Rectal smooth muscle tissue (tissue), 1 donor: ENCODE results near the gene DACH1.

ENCODE experiments used
- H3K27ac ChIP-seq: one replicate; pipeline ENCODE4 v1.7.0; 2013; ENCODE audit warnings: low read depth, low read length, inconsistent platforms
- H3K27me3 ChIP-seq: one replicate; pipeline ENCODE4 v1.7.0; 2013; ENCODE audit warnings: low read length; ENCODE audit not compliant: control insufficient read depth, insufficient read depth
- H3K36me3 ChIP-seq: one replicate; pipeline ENCODE4 v1.7.0; 2013; ENCODE audit warnings: low read length; ENCODE audit not compliant: control insufficient read depth, insufficient read depth
- H3K4me1 ChIP-seq: one replicate; pipeline ENCODE4 v1.7.0; 2013; ENCODE audit warnings: low read length; ENCODE audit not compliant: control insufficient read depth, insufficient read depth
- H3K4me3 ChIP-seq: one replicate; pipeline ENCODE4 v1.7.0; 2013; ENCODE audit warnings: low read length
- H3K9ac ChIP-seq: one replicate; pipeline ENCODE4 v1.7.0; 2013; ENCODE audit warnings: low read length

DACH1 gene

DNA sequence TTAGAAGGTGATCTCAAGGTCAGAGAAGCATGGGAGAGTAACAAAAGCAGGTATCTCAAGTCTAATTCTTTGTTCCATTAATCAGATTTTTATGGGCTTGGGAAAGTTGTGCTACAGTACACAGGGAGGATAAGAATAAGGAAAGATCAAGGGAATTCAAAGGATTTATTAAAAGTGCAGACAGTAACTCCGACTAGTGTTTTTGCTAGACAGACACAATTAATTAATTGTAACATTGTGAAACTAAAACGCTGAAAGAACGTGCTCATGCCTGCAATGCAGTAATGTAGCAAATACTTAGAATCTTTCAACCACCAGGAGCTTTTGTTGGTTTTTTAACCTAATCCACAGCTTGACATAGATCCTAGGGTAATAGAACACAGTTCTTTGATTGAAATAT is 221.5 kb downstream of the DACH1 start:
- H3K36me3 ChIP-seq = no peaks in the 10 kb centered on the region
- H3K27me3 ChIP-seq = no peaks in the 10 kb centered on the region
- H3K27ac ChIP-seq = no peak overlapping the region
- no peaks in the 10 kb centered on the region for H3K4me1 ChIP-seq
- H3K9ac ChIP-seq = no peak overlapping the region
- H3K4me3 ChIP-seq = no peak overlapping the region

DNA sequence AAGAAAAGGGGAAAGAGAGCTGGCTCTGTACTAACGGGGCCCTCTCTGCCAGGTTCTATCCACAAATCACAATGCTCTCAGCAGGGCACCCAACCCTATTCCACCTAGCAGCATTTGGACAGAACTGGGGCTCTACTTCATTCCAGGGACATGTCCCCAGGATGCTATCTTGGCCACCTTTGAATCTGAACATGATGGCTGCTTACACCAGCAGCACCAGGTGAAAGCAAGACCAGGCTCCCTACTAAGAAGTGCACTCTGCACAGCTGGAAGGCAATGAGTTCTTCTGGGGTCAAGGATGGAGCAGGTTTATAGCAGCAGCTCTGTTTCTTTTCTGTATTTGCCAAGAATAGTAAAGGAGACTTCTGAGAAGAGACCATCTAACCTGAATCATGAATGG is 222.4 kb downstream of the DACH1 start:
- no peaks in the 10 kb centered on the region for H3K27me3 ChIP-seq
- no peaks in the 10 kb centered on the region for H3K4me1 ChIP-seq
- H3K9ac ChIP-seq = no peak overlapping the region
- H3K4me3 ChIP-seq = no peak overlapping the region
- no peak overlapping the region for H3K27ac ChIP-seq
- H3K36me3 ChIP-seq = no peaks in the 10 kb centered on the region

DNA sequence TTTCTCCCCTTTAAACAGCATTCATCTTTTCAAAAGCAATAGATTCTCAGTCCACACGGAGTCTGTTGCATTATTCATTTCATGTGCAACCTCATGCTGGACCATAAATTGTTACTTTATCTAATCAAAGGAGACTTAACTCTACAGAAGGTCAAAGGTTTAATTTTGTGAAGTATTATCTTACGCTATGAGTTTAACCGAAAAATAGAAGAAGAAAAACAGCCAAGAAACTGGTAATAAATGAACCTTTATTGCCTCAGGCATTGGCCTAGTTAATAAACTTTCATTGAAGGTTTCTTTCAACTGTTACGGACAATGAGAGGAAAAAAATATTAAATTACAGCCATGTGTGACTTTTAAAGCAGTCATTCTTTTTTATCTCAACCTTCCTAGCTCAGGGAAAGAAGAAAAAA is 223.6 kb downstream of the DACH1 start:
- Histone ChIP-seq H3K27me3 (no peaks in the 10 kb centered on the region), H3K27ac (no peak overlapping the region), H3K36me3 (no peaks in the 10 kb centered on the region), H3K4me3 (no peak overlapping the region), H3K9ac (no peak overlapping the region), H3K4me1 (no peaks in the 10 kb centered on the region)

DNA sequence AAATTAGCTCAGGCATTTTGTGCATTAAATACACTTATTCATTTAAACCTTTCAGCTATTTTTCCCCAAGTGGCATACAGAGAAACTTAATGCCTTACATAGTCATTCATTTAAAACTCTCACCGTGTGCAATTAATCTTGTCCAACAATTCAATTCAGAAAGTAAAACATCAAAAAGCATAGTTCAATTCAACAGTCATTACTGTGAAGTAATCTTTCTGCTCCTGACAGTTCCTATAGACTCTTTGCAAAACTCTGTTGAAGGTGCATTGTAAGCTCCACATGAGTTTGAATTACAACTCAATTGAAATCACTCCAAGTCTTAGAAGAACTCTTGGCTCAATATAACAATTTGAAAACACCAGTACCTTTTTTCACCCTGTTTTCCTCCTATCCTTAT is 228.3 kb downstream of the DACH1 start:
- Histone ChIP-seq H3K27ac (no peak overlapping the region), H3K4me1 (no peaks in the 10 kb centered on the region), H3K9ac (no peak overlapping the region), H3K4me3 (no peak overlapping the region), H3K27me3 (no peaks in the 10 kb centered on the region), H3K36me3 (no peaks in the 10 kb centered on the region)

DNA sequence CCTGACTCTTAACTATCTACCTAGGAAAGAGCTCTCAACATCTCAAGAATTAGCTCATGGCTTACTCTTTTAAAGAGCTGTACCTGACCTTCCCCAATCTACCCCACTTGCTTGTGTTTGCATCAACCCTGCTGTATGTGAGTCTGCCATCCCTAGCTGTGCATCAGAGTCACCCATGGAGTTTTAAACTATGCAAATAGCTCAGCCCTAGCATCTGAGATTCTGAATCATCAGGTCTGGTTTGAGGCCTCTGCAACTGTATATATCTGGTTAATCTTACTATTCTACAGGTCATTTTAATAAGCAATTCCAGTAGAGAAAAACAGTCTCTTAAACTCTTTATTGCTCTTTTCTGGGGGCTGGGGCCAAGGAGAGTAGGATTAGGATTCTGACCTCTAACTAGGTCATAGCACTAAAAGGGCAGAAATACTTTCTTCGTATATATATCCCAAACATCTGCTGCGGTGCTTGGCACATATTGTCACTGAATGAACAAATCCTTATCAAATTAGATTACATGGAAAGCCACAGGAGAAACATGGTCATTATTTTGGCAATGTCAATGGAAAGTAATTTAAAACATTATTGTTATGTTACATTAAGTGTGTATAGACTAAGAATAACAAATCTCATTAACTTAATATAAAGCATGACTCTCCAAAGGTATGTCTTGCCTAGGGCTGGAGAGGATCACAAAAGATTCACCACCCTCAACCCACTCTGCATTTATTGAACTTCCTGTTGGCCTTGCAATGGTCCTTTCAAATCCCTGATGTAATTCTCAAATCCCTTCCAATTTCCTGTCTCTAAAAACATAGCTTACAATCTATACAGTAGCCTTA is 232.2 kb downstream of the DACH1 start:
- no peak overlapping the region for H3K27ac ChIP-seq

DNA sequence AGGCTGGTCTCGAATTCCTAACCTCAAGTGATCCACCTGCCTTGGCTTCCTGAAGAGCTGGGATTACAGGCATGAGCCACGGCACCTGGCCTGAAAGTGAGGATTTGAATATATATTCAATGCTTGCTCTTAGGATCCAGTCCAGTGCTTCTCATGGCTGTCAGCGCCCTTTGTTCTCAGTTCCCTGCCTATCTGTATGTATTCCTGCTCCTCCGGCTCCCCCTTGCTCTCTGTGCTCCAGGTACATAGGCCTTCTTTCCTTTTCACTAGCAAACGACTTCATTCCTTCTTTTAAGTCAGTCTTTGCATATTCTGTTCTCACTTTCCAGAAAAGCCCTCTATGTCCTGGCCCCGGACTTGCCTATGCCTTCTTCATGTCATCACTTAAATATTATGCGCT is 232.8 kb downstream of the DACH1 start:
- Histone ChIP-seq H3K9ac (no peak overlapping the region), H3K4me3 (no peak overlapping the region), H3K4me1 (no peaks in the 10 kb centered on the region), H3K27ac (no peak overlapping the region), H3K27me3 (no peaks in the 10 kb centered on the region), H3K36me3 (no peaks in the 10 kb centered on the region)

More for the DNA sequence above, 232.2 kb downstream of the DACH1 start:
- Histone ChIP-seq H3K4me1 (no peaks in the 10 kb centered on the region), H3K36me3 (no peaks in the 10 kb centered on the region), H3K9ac (no peak overlapping the region), H3K4me3 (no peak overlapping the region), H3K27me3 (no peaks in the 10 kb centered on the region)

DNA sequence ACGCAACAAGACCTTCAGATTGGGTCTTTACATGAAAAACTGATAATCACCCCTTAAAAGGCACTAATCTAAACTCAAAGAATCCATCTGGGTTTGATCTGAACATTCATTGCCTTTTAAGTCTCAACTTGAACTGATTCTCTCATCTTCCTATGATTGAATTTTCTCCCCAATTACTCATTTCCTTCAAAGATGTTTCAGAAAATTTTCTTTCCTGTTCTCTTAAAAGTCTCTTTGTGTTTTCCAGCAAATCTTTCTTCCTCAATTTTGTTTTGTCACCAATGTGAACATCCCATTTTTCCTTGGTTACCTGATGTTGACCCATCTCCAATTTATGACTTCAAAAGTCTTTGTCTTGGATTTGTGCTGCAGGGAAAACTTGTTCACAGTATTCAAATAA is 234.3 kb downstream of the DACH1 start:
- Histone ChIP-seq H3K9ac (no peak overlapping the region), H3K27me3 (no peaks in the 10 kb centered on the region), H3K27ac (no peak overlapping the region), H3K36me3 (no peaks in the 10 kb centered on the region), H3K4me3 (no peak overlapping the region), H3K4me1 (no peaks in the 10 kb centered on the region)

DNA sequence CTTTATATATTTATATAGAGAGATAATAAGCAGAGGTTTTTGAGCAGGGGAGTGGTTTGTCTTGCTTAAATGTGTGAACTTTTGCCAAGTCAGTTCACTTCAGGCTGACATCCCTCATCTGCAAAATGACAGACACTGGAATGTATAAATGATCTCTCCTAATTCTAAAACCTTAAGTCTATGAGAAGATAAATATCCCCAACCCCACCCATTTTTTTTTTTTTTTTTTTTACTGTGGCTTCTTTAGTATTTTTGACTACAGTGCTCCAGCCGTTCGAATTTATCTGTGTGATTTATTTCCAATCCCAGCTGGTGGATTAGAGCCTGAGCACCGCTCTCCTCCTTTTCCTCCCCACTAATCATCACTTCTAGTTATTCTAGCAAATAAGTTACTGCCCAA is 234.8 kb downstream of the DACH1 start:
- no peak overlapping the region for H3K4me3 ChIP-seq
- no peak overlapping the region for H3K27ac ChIP-seq
- H3K9ac ChIP-seq = no peak overlapping the region
- no peaks in the 10 kb centered on the region for H3K27me3 ChIP-seq
- no peaks in the 10 kb centered on the region for H3K36me3 ChIP-seq
- no peaks in the 10 kb centered on the region for H3K4me1 ChIP-seq

DNA sequence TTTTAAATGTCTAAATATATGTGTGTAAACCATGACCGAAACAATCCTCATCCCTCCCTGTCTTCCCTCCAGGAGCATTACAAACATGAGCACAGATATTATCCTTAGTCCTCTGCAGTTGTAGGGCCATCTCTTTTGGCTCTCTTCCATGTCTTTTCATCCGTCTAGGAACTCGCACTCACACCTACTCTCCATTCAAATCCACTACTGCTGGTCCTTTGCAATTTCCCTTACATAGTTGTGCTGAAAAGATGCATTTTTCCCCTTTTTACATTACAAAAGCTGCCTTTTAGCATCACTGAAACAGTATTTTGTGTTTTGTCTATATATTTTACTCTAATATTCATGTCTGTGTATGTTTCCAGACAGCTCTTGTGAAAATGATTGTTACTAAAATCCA is 237.8 kb downstream of the DACH1 start:
- H3K4me3 ChIP-seq = no peak overlapping the region
- H3K4me1 ChIP-seq = no peaks in the 10 kb centered on the region
- H3K36me3 ChIP-seq = no peaks in the 10 kb centered on the region
- H3K27ac ChIP-seq = no peak overlapping the region
- no peaks in the 10 kb centered on the region for H3K27me3 ChIP-seq
- no peak overlapping the region for H3K9ac ChIP-seq

DNA sequence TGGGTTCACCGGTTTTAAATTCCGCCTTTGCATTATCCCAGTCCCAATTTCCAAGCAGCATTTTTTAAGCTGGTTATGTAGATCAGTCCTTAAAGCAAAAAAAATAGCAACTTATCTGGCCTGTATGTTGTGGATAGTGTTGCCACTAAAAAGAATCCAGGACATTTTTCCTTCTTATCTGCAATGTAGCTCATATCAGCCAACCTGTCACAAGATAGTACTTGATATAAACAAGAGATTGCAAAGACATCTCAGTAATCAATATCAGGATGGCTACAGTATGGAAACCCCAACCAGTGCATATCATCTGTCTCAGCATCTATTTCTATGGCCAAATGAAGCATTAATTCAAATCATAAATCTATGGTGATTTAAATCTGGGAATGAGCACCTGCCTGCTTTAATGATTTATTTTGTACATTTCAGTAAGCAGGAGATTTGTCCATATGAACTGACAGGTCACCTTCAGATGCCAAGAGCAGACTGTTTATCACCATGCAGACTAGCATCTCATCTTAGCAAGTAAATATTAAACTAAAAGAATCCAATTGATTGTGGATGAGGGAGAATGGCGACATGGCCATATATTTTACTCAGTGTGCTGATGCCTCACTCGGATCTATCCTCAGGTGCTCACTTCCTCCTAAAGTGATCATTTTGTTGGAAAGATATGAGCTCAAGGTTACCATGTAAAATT is 240.4 kb downstream of the DACH1 start:
- H3K27ac ChIP-seq = no peak overlapping the region

DNA sequence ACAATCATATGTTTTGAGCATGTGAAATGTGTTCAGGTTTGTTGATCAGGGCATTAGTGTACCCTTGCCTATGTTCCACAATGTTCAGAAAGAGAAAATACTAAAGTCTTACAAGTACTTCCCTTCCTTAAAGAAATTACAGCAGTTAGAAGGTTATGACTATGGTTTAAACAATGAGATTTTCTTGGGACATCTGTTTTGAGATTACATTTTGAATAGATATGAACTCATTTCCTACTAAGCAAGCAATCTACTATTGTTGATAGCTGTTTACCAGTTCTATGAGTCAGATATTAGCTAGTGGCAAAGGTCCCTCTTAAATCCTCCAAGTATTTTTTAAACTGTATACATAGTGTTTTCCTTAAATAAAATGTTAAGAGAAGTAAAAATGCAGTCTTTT is 241.3 kb downstream of the DACH1 start:
- no peak overlapping the region for H3K4me3 ChIP-seq
- no peaks in the 10 kb centered on the region for H3K27me3 ChIP-seq
- no peak overlapping the region for H3K27ac ChIP-seq
- no peak overlapping the region for H3K9ac ChIP-seq
- H3K36me3 ChIP-seq = no peaks in the 10 kb centered on the region
- no peaks in the 10 kb centered on the region for H3K4me1 ChIP-seq

More for the DNA sequence above, 240.4 kb downstream of the DACH1 start:
- Histone ChIP-seq H3K27me3 (no peaks in the 10 kb centered on the region), H3K36me3 (no peaks in the 10 kb centered on the region), H3K9ac (no peak overlapping the region), H3K4me3 (no peak overlapping the region), H3K4me1 (no peaks in the 10 kb centered on the region)

DNA sequence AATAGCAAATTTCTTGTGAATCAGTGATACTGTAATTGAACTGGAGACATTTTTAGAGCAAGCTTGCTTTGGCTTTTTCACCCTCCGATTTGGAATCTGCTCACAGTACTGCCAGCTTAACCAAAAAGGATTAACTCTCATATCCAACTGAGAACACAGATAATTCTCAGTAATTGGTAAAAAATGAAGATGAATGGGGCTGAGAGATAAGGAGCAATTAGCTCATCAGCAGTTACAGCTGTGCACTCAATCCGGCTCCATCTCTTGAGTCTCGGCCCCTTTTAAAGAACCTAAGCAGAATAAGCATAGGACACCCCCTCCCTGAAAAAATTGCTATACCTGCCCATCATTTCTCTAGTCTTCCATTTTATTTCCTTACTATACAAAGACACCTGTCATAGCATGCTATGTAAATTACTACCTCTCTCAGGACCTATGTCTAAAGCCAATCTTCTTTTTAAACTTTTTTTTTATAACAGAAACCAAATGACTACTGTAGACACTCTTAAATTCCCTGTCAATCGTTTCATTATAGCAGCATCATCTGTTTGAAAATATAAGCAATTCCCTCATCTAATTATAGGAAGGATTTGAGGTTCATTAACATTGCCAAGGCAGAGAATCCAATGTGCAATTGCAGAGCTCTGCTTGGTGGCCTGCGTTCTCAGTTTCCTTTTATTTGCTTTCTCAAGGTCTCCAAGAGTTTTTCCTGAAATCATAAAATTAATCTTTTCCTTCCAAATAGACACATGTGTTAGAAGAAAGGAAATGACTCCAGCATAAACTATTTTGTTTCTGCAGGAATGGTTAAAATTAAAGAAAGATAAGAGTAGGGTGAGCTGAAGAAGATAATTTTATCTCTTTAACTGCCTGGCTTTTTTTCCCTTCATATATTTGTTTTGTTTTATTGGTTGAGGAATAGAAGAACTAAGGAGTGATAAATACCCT is 242.1 kb downstream of the DACH1 start:
- H3K9ac ChIP-seq = no peak overlapping the region
- no peaks in the 10 kb centered on the region for H3K27me3 ChIP-seq
- no peaks in the 10 kb centered on the region for H3K4me1 ChIP-seq
- no peaks in the 10 kb centered on the region for H3K36me3 ChIP-seq
- H3K4me3 ChIP-seq = no peak overlapping the region
- H3K27ac ChIP-seq = no peak overlapping the region
